Activated T-helper 1 cell treated with anti-CD3 and anti-CD28 coated beads, Interleukin-2, amount 50 U/mL, for 16 hours (primary cell): Measurements from ENCODE around the gene GSTT4.
"Not testable (repeated sequence)": the region's sequence is repeated elsewhere in the genome, so short reads cannot be mapped to it uniquely, and the experiment has no call there.

Source experiments
- DNase-seq, 2 donors: peaks; one replicate each; pipeline ENCODE4 v3.0.0-alpha.2; 2020; ENCODE audit warnings: low read depth in 1 of 2, low spot score in 1 of 2

GSTT4 gene

GRCh38 chr22:23954193-23954990 lies 50.9 kb downstream of the GSTT4 start:
- DNase-seq, result not testable (repeated sequence)

GRCh38 chr22:23953485-23953884 lies 51.8 kb downstream of the GSTT4 start:
- DNase-seq, result not testable (repeated sequence)

GRCh38 chr22:23952794-23953405 lies 52.4 kb downstream of the GSTT4 start:
- DNase-seq, result not testable (repeated sequence)

- DNase-seq, result not testable (repeated sequence)
These were observed 53.9 kb downstream of the GSTT4 start for GRCh38 chr22:23951383-23951782.

- not testable (repeated sequence) for DNase-seq
These were observed 55.5 kb downstream of the GSTT4 start for GRCh38 chr22:23949764-23950163.
